ENCODE data around the gene MSANTD1. TPM values are rescaled to one million over a fixed set of nuclear protein-coding genes. Genes with fewer than 3 reads are reported as not detected.

The MSANTD1 gene
- total RNA-seq, 1 experiment from 2014 or later = 1.4 TPM

- no peaks in the 10 kb centered on the region for H3K9me3 Mint-ChIP-seq (ENCODE audit: low read depth, unreplicated experiment)
- no peak overlapping the region for H3K4me3 Mint-ChIP-seq (ENCODE audit: low read depth, unreplicated experiment)
- H3K27ac Mint-ChIP-seq (ENCODE audit: unreplicated experiment) = no peak overlapping the region
- H3K36me3 Mint-ChIP-seq (ENCODE audit: insufficient read depth, unreplicated experiment) = peaks cover 10% of the 10 kb centered on the region
- CTCF ChIA-PET = no interaction called here
- no peak for DNase-seq
- intact Hi-C loops (cut with micrococcal nuclease; ENCODE audit: unreplicated experiment) = no loop called here
- no peak for TF ChIP-seq CTCF (IDR thresholded peaks at IDR 0.05; ENCODE audit: unreplicated experiment)
- H3K4me1 Mint-ChIP-seq (ENCODE audit: low read depth, unreplicated experiment) = no peaks in the 10 kb centered on the region
- H3K27me3 Mint-ChIP-seq (ENCODE audit: unreplicated experiment) = no peaks in the 10 kb centered on the region
- BruUV-seq (replicated peaks) = no TSS peak
Measured at GRCh38 chr4:3247399-3248177, 1.4 kb upstream of the MSANTD1 start.

- H3K27ac Mint-ChIP-seq (ENCODE audit: unreplicated experiment) = no peak overlapping the region
- H3K36me3 Mint-ChIP-seq (ENCODE audit: insufficient read depth, unreplicated experiment) = peaks cover 9% of the 10 kb centered on the region
- no peaks in the 10 kb centered on the region for H3K9me3 Mint-ChIP-seq (ENCODE audit: low read depth, unreplicated experiment)
- no peak for TF ChIP-seq CTCF (IDR thresholded peaks at IDR 0.05; ENCODE audit: unreplicated experiment)
- no peak overlapping the region for H3K4me3 Mint-ChIP-seq (ENCODE audit: low read depth, unreplicated experiment)
- intact Hi-C loops (cut with micrococcal nuclease; ENCODE audit: unreplicated experiment) = no loop called here
- BruUV-seq (replicated peaks) = no TSS peak
- CTCF ChIA-PET = no interaction called here
- H3K27me3 Mint-ChIP-seq (ENCODE audit: unreplicated experiment) = no peaks in the 10 kb centered on the region
- no peak for DNase-seq
- H3K4me1 Mint-ChIP-seq (ENCODE audit: low read depth, unreplicated experiment) = no peaks in the 10 kb centered on the region
Measured at GRCh38 chr4:3248178-3248480, 830 bp upstream of the MSANTD1 start.

- Mint-ChIP-seq H3K4me1 (ENCODE audit: low read depth, unreplicated experiment) (no peaks in the 10 kb centered on the region), H3K9me3 (ENCODE audit: low read depth, unreplicated experiment) (no peaks in the 10 kb centered on the region), H3K27ac (ENCODE audit: unreplicated experiment) (no peak overlapping the region), H3K27me3 (ENCODE audit: unreplicated experiment) (no peaks in the 10 kb centered on the region), H3K4me3 (ENCODE audit: low read depth, unreplicated experiment) (no peak overlapping the region), H3K36me3 (ENCODE audit: insufficient read depth, unreplicated experiment) (peaks cover 5% of the 10 kb centered on the region)
- no peak for DNase-seq
- CTCF ChIA-PET = no interaction called here
- BruUV-seq (replicated peaks) = no TSS peak
- TF ChIP-seq CTCF (IDR thresholded peaks at IDR 0.05; ENCODE audit: unreplicated experiment) = no peak
- intact Hi-C loops (cut with micrococcal nuclease; ENCODE audit: unreplicated experiment) = no loop called here
Measured at GRCh38 chr4:3249711-3250437, 915 bp downstream of the MSANTD1 start.

GRCh38 chr4:3250438-3250955, 1.5 kb downstream of the MSANTD1 start:
- no TSS peak for BruUV-seq (replicated peaks)
- DNase-seq = no peak
- no peaks in the 10 kb centered on the region for H3K27me3 Mint-ChIP-seq (ENCODE audit: unreplicated experiment)
- no peaks in the 10 kb centered on the region for H3K4me1 Mint-ChIP-seq (ENCODE audit: low read depth, unreplicated experiment)
- no peak for TF ChIP-seq CTCF (IDR thresholded peaks at IDR 0.05; ENCODE audit: unreplicated experiment)
- H3K4me3 Mint-ChIP-seq (ENCODE audit: low read depth, unreplicated experiment) = no peak overlapping the region
- CTCF ChIA-PET = no interaction called here
- no peak overlapping the region for H3K27ac Mint-ChIP-seq (ENCODE audit: unreplicated experiment)
- H3K9me3 Mint-ChIP-seq (ENCODE audit: low read depth, unreplicated experiment) = no peaks in the 10 kb centered on the region
- intact Hi-C loops (cut with micrococcal nuclease; ENCODE audit: unreplicated experiment) = no loop called here
- peaks cover 5% of the 10 kb centered on the region for H3K36me3 Mint-ChIP-seq (ENCODE audit: insufficient read depth, unreplicated experiment)

Data from Calu3 (cell line).